NCI-H774 (cell line): ENCODE data around the gene WFDC10A.
"Not testable (repeated sequence)": the region's sequence is repeated elsewhere in the genome, so short reads cannot be mapped to it uniquely, and the experiment has no call there.

Experiments
- DNase-seq: peaks from one replicate; lab custom pipeline; 2025; lab: John Stamatoyannopoulos, UW

Gene WFDC10A

DNA sequence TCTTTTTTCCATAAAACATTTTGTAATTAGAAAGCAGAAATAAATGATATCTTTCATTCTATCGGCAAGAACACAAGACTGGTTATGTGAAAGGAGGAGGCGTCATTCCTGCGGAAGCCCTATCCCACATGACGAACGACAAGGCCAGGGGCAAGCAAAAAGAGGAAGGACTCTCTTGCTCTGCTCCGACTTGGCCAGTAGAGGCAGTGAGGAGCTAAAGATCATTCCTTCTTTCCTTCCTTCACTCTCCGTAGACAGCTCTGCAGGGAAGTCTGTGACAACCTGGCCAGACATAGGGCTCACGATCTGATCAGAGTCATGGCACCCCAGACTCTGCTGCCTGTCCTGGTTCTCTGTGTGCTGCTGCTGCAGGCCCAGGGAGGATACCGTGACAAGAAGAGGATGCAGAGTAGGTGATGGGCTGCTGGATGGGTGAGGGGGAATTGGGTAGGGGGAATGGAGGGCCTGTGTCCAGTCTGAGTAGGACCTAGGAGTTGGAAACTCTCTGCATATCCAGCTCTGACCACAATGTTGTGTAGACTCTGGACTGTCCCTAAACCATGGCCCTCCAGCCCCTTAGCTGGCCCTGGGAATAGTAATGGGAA lies at the start of gene WFDC10A:
Gene WFDC10A, plus strand, starts transcription at position 244 of the 605 bp plus-strand sequence. Its CDS starts 75 bp downstream, at position 319.
- no peak for DNase-seq

DNA sequence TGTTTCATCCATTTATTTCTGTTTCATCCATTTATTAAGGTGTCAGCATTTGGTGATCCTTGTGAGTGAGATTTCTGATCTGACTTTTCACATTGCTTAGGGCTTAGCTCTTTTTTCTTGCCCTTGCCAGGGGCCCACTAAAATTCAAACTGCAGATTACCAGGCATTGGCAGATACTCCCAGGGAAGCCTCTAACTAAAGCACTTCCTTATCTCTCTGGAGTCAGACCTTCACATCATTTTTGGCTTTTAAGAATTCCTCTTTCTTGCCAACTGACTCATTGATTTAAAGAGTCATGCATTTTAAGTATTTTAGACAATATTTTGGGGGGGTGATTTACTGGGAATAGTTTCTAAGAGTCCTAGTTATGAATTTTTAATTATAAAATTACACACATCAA lies 47.8 kb upstream of the WFDC10A start:
- DNase-seq, result no peak

DNA sequence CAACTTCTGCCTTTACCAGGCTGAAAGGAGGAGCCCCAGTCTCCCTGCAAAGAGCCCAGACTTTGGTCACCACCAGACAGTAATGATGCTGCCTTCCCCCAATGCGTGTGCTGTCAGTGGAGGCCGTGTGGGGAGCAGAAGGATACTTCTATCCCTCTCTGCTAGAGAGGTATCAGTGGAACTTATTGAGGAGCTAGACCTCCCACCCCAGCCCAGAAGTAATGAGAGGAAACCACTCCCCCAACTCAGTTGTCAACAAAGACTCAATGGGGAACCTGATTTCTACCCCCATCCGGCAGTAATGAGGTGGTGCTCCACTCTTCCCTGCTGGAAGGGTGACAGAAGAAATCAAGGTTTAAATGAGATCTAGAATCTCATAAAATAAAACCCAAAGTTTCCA lies 46.0 kb upstream of the WFDC10A start:
- DNase-seq, result no peak

DNA sequence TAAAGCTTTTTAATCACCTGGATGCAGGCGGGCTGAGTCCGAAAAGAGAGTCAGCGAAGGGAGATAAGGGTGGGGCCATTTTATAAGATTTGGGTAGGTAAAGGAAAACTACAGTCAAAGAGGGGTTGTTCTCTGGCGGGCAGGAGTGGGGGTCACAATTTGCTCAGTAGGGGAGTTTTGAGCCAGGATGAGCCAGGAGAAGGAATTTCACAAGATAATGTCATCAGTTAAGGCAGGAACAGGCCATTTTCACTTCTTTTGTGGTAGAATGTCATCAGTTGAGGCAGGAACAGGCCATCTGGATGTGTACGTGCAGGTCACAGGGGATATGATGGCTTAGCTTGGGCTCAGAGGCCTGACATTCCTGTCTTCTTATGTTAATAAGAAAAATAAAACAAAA lies 45.2 kb upstream of the WFDC10A start:
- DNase-seq, result not testable (repeated sequence)

DNA sequence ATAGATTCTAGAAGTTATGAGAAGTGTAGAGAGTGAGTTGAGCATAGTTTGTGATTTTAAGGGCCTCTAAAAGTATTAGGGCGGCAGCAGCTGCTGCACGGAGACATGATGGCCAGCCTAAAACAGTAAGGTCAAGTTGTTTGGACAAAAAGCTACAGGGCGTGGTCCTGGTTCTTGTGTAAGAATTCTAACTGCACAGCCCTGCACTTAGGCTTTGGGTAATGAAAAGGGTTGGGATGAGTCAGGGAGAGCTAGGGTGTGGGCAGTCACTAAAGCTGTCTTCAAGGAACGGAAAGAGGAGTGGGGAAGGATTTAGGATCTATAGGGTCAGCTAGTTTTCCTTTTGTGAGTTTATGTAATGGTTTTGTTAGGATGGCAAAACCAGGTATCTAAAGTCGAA lies 43.6 kb upstream of the WFDC10A start:
- not testable (repeated sequence) for DNase-seq

DNA sequence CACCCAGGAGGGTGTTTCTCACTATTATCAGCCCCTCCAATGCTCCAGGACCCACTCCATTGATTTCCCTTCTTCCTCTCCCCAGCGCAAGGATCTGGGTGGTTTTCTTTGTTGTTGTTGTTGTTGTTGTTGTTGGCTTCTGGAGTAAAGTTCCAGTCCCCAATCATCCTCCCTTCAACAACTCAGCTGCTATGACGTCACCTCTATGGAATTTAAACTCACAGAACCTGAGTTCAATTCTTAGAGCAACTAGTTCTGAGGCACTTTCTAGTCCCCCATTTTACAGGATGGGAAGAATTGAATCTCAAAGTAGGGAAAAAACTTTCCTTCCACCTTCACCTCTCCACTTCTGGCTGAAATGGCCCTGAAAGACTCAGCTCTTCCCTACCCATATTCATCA lies 40.7 kb upstream of the WFDC10A start:
- no peak for DNase-seq

DNA sequence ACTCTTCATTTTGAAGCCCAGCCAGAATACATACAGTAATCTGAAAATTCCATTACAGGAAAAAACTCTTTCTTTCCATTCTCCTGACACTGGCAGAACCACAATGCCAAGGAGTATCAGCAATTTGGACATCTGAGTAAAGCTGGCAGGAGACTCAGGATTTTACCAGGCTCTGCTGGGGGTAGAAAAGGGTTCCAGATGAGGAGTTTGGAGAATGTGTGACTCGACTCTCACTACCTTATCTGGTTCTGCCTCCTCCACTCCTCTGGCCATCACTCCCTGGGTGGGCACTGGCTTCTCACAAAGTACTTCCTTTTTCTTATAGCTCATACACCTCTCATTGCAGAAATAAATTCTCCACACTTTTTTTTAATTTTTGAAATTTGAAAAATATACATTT lies 39.8 kb upstream of the WFDC10A start:
- no peak for DNase-seq

DNA sequence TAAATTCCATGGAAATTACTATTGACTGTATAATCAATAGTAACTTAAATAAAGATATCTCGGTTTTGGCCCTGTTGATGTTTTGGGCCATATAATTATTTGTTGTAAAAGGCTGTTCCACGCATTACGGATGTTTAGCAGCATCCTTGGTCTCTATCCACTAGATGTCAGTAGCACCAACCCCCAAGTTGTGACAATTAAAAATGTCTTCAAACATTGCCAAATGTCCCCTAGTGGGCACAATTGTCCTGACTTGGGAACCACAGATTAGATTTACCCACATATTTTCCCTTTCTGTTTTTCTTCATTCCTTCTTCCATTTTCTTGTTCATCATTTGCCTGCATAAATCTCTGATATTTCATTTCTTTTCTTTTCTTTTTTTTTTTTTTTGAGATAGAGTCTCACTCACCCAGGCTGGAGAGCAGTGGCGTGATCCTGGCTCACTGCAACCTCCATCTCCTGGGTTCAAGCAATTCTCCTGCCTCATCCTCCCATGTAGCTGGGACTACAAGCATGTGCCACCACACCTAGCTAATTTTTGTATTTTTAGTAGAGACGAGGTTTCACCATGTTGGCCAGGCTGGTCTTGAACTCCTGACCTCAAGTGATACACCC lies 36.9 kb upstream of the WFDC10A start:
- DNase-seq, result peak; percentile 2

DNA sequence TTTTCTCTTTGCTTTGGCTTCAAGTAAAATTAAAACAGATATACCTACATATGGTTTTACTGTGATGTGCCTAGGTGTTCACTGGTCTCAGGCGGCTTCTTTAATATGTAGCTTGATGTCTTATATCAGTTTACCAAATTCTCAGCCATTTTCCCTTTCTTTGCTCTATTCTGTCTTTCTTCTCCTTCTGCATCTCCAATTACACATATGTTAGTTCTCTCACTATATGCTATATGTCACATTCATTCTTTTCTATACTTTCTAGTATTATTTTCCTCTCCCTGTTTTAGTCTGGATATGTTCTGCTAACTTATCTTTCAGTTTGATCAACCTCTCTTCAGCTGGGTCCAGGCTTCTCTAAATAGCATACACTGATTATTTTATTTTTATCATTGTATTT lies 36.0 kb upstream of the WFDC10A start:
- no peak for DNase-seq

DNA sequence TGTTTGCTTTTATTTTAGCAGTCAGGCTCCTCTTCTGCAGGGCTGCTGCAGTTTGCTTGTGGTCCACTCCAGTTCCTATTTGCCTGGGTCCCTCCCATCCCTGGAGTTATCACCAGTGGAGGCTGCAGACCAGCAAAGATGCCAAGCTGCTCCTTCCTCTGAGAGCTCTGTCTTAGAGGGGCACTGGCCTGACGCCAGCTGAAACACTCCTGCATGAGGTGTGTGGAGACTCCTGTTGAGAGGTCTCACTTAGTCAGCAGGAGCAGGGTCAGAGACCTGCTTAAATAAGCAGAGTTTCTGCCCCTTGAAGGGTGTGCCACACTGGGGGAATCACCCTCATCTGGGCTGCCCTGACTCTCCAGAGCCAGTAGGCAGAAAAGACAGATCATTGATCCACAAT lies 34.3 kb upstream of the WFDC10A start:
- no peak for DNase-seq

DNA sequence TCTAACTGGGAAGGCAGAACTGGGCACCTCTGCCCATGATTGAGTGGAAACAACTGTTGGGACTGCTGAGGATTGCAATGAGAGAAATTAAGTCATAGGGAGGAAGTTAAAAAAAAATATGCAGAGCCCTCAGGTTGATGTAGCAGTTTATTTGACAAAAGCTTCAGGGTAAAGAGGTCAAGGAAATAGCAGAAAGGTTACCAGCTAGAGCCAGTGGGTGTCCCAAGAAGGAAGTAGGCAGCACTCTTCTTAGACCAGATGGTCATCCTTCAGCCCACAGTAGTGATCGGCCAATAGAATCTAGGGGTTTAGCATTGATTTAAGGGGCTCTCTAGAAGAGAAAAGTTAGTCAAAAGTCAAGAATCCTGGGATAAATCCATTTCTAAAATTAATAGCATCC lies 21.7 kb upstream of the WFDC10A start:
- DNase-seq, result no peak

DNA sequence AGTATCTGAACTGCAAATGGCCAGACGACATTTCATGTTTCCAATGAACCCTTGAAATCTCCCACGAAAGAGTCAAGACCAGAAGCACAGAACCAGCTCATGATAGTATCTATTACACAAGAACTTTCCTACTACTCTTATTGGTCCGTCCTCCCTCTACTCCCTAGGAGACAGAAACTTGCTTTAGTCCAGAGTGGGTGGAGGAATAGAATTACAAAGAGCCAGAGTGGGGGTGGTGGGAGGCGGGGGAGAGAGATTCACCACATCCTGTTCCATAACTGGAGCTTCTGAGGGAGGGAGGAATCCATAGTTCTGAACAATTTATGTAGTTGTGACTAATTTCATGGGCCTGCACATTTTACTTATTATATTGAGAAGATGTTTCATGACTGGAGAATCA lies 18.5 kb upstream of the WFDC10A start:
- DNase-seq, result no peak

DNA sequence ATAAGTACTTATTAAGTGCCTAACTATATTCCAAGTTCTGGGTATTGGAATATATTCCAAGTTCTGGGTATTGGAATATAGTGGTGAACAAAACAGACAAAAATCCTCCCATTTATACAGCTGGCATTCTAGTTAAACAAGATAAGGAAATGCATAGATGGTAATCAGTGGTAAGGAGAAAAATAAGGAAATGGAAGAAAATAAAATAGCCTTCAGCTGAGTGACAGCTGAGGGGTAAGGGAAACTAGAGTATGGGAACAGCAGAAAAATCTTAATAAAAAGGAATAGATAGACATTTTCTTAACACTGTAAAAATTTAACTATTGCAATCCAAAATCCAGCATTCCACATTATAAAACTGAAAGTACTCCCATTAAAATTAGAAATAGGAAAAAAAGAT lies 17.2 kb upstream of the WFDC10A start:
- DNase-seq, result no peak

DNA sequence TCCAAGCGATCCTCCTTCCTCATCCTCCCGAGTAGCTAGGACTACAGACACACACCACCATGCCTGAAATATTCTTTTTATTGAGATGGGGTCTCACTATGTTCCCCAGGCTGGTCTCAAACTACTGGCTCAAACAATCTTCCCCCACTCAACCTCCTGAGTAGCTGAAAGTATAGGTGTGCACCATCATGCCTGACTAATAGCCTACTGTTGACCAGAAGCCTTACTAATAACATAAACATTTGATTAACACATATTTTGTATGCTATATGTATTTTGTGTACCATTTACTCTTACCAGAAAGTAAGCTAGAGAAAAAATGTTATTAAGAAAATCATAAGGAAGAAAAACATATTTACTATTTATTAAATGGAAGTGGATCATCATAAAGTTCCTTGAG lies 11.9 kb upstream of the WFDC10A start:
- no peak for DNase-seq

DNA sequence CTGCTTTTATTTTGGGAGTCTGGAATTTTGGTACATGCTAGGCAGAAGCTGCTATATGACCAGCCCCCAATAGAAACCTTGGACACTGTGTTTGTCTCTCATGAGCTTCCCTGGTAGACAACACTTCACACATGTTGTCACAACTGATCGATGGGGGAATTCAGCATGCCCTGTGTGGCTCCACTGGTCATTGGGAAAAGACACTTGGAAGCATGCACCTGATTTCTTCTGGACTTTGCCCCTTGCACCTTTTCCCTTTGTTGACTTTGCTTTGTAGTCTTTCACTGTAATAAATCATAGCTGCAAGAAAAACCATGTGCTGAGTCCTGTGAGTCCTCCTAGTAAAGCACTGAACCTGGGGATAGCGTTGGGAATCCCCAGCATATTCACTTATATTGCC lies 7.9 kb upstream of the WFDC10A start:
- no peak for DNase-seq

DNA sequence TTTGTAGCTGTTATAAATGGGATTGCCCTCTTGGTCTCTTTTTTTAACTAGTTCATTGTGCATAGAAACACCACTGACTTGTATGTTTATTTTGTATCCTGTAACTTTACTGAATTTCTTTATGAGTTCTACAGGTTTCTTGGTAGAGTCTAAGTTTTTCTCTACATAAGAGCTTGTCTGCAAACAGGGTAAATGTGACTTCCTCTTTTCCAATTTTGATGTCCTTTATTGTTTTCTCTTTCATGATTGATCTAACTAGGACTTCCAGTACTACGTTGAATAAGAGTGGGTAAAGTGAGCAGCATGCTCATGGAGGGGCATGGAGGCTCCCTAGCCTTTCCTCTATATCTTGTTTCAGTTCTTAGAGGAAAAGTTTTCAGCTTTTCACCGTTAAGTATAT lies 3.0 kb upstream of the WFDC10A start:
- no peak for DNase-seq

DNA sequence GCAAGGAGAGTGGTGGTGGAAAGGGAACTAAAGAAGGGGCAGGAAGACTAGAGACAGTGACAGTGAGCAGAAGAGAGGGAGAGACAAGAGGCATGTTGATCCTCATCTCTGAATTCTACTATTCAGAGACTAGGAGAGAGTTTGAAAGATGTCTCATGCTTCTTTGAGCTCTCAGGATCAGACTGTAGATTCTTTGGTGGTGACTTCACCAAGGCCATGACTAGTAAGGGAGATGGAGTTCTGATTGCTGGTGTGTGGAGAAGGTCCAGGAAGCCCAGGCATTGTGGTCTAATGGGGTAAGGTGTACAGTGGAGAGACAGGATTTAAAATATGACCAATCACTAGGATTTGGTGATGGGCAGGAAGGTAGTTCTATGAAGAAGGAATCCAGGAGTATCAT lies 832 bp downstream of the WFDC10A start:
- no peak for DNase-seq

DNA sequence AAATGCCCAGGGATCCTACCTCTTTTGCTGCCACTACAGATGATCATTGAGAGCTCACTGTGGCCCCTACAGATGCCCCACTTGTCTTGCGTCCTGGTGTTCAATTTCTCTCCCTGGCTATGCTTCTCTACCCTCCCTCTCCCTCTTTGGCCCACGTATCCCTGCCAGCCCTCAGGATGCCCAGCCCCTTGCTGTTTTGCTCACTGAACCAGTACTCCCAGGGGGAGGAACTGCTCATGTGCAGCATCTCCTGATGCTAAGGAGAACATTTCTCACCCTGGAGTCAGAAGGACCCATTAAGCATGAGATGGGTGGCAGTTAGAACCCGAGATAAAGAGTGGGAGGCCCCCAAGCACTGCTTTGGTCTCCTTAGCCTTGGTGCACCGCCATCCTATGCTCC lies 1.6 kb downstream of the WFDC10A start, which contains the start of gene WFDC9:
Gene WFDC9, minus strand, starts transcription at position 101 of the 400 bp plus-strand sequence. CDS start 21,103 bp downstream, outside the sequence.
- no peak for DNase-seq

DNA sequence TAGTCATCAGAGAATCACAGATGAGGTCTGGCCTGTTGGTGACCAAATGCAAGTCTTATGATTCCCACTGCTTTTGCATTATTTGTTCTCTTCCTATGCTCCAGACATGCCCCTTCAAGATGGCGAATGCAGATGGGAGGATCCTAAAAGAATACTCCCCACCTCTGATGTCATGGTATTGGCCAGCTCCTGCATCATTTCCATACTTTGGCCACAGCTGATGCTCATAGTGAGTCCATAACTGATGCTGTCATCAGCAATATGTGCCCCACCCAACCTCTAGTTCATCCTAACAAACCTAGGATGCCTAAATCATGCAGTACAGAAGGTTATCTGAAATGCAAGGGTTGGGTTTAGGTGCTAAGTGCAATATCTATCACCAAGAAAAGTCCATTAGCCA lies 7.0 kb downstream of the WFDC10A start:
- no peak for DNase-seq

DNA sequence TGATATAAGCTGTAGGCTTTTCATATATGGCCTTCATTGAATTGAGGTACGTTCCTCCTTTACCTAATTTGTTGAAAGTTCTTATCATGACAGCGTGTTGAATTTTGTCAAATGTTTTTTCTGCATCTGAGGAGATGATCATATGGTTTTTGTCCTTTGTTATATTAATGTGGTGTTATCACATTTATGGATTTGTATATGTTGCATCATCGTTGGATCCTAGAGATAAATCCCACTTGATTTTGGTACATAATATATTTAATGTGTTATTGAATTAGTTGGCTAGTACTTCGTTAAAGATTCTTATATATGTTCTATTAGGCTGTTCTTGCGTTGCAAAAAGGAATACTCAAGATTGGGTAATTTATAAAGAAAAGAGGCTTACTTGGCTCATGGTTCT lies 10.1 kb downstream of the WFDC10A start:
- DNase-seq, result no peak

DNA sequence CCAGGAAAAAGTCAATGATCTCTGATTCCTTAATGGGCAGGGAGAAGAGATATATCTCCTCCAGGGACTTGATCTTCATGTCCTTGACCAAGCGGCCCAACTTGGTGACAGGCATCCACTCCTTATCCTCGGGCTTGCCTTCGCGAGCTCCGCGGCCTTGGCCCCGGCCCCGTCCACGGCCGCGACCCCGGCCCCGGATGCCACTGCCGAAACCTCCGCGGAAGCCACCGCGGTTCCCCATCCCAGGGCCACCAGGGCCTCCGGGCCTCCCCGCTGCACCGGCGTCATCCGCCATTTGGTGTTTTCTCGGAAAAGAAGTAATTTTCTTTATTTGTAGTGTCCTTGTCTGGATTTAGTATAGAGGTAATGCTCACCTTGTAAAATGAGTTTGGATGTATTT lies 11.5 kb downstream of the WFDC10A start:
- DNase-seq, result not testable (repeated sequence)

DNA sequence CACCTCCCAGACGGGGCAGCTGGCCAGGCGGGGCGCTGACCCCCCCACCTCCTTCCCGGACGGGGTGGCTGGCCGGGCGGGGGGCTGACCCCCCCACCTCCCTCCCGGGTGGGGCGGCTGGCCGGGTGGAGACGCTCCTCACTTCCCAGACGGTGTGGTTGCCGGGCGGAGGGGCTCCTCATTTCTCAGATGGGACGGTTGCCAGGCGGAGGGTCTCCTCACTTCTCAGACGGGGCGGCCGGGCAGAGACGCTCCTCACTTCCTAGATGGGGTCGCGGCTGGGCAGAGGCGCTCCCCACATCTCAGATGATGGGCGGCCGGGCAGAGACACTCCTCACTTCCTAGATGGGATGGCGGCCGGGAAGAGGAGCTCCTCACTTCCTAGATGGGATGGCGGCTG lies 16.3 kb downstream of the WFDC10A start:
- DNase-seq, result not testable (repeated sequence)

DNA sequence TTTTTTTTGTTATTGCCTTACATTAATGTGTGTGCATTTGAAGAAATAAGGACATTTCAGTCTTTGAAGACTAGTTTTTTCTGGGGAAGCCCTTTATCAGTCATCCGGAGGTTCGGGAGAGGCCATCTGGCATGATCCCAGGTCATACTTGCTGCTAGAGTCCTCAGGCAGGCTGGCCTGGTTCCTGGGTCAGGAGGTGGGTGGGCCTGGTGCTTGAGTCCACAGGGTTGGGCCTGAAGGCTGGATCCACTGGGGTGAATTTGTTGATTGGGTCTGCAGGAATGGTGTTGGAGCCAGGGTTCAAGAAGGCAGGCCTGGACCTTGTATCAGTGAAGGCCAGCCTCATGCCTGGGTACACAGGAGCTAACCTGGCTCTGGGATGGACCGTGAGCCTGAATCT lies 17.3 kb downstream of the WFDC10A start:
- no peak for DNase-seq

DNA sequence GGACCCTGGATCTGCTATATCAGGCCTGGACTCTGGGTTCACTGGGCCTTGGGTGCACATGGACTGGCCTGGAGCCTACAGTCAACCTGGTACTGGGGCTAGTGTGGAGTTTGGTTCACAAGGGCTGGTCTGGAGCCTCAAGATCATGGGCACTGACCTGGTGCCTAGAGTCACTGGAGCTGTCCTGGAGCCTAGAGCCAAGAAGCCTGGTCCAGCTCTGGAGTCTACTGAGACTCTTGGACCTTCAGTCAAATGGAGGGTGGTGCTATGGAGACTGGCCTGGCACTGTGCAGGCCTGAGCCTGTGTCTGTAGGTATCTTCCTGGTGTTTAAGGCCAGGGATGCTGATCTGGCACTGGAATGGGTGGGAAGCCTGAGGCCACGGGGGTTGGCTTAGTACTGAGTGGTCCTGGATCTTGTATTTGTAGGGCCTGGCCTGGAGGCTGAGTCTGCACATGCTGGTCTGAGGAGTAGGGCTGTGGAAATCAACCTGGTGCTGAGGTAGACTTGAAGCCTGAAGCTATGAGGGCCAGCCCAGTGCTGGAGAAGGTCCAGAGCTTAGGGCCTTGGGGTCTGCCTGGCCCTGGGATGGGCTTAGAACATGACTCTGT lies 18.0 kb downstream of the WFDC10A start:
- no peak for DNase-seq
